ENCODE data around the gene SCAF1.
"Not testable (repeated sequence)": the region's sequence is repeated elsewhere in the genome, so short reads cannot be mapped to it uniquely, and the experiment has no call there.

The SCAF1 gene

DNA sequence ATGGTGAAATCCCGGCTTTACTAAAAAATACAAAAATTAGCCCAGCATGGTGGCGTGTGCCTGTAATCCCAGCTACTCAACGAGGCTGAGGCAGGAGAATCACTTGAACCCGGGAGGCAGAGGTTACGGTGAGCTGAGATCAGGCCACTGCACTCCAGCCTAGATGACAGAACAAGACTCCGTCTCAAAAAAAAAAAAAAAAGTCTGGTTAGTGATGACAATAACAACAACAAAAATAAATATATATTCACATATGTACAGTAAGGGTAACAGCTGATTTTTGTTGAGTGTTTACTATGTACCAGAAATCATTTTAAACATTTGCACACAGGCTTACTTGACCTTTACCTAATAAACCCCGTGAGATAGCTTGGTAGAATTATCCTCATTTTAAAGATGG, 25.1 kb upstream of the SCAF1 start:
- DNase-seq = no peak

GRCh38 chr19:49617860-49618259, 24.1 kb upstream of the SCAF1 start:
- DNase-seq = not testable (repeated sequence)

DNA sequence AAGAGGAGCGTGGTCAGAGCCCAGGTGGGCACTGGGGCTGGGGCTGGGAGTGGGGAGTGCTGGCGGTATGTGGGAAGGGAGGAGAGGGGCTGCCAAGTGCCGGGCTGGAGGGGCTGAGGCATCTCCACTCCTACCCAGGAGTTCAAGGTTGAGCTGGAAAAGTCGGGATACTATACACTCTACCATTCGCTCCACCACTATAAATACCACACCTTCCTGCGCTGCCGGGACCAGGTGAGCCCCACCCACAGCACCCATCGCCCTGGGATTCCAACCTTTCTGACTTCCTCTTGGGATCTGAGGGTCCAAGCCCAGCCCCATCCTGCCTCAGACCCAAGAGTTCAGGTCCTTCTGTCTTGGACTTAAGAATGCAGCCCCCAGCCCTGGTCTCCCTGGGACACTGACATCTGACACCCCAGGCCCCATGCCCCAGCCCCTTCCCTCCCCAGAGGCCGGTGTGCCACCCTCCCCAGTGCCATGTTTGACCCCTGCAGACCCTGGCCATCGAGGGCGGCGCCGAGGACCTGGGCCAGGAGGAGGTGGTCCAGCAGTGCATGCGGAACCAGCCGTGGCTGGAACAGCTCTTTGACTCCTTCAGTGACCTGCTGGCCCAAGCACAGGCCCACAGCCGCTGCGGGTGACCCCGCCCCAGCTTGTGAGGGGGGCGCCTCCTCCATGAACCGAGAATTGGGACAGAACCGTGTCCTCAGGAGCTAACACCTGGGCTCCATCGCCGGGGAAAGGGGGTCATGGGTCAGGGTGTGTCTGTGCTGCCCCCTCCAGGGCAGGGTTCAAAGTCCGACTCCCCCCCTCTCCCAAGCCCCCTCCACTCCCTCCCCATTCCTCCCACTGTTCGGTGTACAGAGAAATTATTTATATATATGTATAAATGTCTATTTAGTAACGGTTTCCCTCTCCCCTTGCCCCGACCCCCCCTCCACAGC, 16.8 kb upstream of the SCAF1 start:
- DNase-seq = no peak

- no peak for DNase-seq
These were observed 15.8 kb upstream of the SCAF1 start for GRCh38 chr19:49626226-49626625.

DNA sequence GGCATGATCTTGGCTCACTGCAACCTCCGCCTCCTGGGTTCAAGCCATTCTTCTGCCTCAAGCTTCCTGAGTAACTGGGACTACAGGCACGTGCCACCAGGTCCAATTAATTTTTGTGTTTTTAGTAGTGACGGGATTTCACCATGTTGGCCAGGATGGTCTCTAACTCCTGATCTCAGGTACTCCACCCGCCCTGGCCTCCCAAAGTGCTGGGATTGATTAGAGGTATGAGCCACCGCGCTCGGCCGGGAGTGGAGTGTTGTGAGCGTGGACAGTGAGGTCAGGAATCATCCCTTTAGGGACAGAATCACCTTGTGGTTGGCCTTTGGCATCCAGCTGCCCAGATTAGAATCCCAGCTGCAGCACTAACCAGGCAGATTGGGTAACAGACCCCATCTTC, 12.3 kb upstream of the SCAF1 start:
- no peak for DNase-seq

- no peak for DNase-seq
These were observed 10.9 kb upstream of the SCAF1 start for GRCh38 chr19:49631014-49631588.

GRCh38 chr19:49631610-49632192, 10.3 kb upstream of the SCAF1 start:
- no peak for DNase-seq

GRCh38 chr19:49632576-49632975, 9.4 kb upstream of the SCAF1 start:
- DNase-seq = no peak

DNA sequence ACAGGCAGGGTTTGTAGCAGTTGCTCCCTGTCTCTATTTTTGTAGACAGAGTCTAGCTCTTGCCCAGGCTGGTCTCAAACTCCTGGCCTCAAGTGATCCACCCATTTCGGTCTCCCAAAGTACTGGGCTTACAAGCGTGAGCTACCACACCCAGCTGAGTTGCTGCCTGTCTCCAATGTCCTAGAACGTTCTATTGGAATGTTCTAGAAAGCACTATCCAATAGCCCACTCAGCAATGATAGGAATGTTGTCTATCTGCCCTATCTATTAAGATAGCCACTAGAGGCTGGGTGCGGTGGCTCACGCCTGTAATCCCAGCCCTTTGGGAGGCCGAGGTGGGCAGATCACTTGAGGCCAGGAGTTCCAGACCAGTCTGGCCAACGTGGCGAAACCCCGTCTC, 8.7 kb upstream of the SCAF1 start:
- DNase-seq = not testable (repeated sequence)

GRCh38 chr19:49635530-49636232, 6.3 kb upstream of the SCAF1 start:
- DNase-seq = no peak

GRCh38 chr19:49636233-49636932, 5.6 kb upstream of the SCAF1 start:
- DNase-seq = no peak

DNA sequence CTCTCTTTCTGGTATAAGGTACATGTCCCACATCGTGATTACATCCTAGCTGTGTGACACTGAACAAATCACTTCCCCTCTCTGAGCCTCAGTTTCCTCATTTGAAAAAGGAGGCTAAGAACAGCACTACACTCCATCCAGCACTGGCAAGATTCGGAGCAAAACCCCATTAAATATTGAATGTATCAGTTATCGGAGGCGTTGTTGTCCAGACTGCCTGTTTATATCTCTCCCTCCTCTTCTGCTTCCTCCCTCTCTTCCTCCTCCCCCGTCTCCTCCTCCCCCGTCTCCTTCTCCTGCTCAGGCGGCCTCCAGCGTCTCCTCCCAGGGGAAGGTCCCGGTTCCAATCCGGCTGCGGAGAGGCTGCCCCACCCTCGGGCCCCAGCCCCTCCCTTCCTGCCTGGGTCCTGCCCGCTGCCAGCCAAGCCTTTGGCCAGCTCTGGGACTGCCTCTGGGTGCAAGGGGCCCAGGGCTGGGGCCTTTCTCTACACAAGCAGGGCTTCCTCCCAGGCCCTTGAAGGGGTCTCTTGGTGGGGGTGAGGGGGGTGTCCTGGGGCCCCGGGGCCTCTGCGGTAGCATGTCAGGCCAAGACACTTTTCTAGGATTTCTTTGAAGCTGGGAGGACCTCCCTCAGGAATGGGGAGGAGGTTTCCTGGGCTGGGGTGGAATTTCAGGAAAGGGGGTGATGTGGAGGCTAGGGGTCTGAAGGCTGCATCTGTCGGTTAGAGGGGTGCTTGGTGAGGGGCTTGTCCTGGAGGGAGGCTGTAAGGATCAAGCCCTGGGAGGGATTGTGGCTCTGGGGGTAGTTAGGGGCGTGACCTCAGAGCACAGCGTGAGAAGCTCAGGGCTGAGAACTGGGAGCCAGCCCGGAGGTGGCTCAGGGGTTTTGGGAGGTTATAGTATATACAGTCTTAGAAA, 3.9 kb upstream of the SCAF1 start:
- DNase-seq = no peak

DNA sequence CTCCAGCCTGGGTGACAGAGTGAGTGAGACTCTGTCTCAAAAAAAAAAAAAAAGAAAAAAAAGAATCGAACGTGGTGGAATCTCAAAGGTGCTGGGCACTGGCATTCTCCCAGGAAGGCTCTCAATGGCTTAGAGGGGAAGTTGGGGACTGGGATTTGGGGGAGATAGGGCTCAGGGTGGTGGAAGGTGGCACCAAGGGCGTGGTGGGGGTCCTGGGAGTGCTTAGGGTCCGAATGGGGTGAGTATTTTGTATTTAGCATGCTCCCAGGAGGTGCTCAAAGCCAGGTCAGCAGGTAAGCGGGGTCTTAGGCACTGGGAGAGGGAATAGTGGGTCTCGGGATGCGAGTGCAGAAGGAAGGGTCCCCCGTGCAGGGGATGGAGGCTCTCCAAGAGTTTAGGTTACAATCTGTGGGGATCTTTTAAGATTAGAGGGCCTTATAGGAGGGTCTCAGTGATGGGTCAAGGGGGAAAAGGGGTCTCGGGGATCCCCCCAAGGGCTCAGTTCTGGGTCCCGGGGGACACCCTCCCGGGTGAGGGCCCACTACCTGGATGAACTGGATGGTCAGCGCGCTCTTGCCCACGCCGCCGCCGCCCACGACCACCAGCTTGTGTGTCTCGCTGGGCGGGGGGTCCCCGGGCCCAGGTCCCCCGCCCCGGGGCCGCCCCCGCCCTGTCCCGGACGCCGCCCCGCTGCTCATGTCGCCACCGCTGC, 2.5 kb upstream of the SCAF1 start:
- DNase-seq = no peak

- DNase-seq = peak; percentile 100
These were observed 1.7 kb upstream of the SCAF1 start, which contains the start of gene RRAS for GRCh38 chr19:49640113-49640898. TSS of gene RRAS (minus strand) at chr19:49640143. CDS start at chr19:49640098, 45 bp downstream.

DNA sequence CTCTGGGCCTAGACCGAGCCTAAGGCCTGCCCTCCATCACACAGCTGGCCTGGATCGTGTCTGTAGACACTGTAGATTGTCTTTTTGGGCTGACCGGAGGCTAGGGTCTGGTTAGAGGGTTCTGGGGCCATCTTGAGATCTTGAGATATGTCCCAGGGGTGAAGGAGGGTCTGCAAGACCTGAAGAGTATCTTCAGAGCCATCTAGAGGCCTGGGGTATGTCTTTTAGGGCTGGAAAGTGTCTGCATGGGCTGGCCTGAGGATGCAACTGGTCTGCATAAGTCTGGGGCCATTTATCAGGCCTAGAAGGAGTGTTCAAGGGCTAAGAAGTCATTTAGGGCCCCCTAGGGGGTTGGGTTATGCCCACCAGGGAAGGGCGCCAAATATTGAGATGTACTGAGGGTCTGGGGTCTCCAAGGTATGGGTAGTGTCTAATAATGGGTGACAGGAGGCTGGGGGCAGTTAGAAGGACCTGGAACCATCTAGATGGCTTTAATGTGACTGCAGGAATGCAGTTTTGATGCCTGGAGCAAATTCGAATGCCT, 555 bp downstream of the SCAF1 start:
- no peak for DNase-seq

DNA sequence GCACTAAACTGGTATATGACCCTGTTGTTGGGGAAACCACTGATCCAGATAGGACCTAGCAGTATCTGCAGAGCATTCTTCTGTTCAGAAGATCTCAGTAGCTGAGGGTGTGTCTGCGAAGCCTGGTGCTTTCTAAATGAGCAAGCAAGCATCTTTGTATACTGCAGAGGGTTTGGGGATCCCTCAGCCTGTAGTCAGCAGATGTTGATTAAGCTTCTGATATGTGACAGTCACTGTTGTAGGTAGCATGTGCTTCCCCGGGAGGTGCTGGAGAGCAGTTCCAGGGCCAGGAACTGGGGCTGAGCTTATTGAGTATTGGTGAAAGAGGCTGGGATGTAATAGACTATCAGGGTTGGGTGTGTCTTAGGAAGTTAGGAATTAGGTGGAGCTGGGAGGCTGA, 1.5 kb downstream of the SCAF1 start:
- no peak for DNase-seq

- no peak for DNase-seq
These were observed 3.6 kb downstream of the SCAF1 start for GRCh38 chr19:49645592-49645991.

DNA sequence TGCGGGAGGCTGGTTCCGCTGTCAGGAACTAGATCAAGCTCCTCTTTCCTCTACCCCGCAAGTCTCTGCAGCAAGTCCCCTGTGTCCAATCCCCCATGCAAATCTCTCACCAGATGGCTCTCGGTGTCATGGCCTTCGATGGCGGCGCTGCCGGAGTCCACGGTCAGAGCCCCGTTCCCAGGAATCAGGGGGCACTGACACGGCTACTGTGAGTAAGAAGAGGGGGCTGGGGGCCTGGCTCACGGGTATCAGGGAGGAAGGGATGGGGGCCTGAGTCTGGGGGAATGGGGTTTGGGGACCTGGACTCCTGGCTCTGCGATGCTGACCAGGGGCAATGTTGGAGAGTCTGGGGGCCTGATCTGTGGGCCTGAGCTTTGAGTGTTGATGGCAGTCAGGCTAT, 4.0 kb downstream of the SCAF1 start:
- no peak for DNase-seq

DNA sequence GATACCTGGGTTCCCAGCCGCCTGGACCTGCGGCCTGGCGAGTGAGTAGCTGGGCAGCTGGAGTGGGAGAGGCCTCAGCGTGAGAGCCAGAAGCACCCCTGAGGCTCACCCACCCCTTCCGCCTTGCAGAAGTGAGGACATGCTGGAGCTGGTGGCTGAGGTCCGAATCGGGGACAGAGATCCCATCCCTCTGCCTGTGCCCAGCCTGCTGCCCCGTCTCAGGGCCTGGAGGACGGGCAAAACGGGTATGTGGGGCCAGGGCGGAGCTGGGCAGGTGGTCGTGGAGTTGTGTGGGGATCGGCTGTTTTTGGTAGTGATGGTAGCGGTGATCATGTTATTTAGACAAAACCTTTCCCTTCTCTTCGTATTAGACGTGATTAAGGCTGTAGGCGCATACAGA, 4.6 kb downstream of the SCAF1 start:
- DNase-seq = no peak
